Liver (tissue), 3 donors: ENCODE results near the gene CARD19.

Experiments
- EGR1 ChIP-seq, 2 donors: IDR thresholded peaks; 2 replicates each; pipeline ENCODE4 v1.6.1; 2016 to 2018; ENCODE audit warnings: antibody characterized with exemption in 2 of 2, low read depth in 2 of 2
- FOXA1 ChIP-seq: IDR thresholded peaks from 2 replicates; pipeline ENCODE4 v1.6.1; 2016; ENCODE audit warnings: antibody characterized with exemption
- GABPA ChIP-seq, 2 donors: IDR thresholded peaks in 1 of 2; conservative IDR thresholded peaks in 1 of 2; 2 replicates each; pipeline ENCODE4 v1.6.1; 2016; ENCODE audit warnings: antibody characterized with exemption in 2 of 2, mild to moderate bottlenecking in 1 of 2, moderate library complexity in 1 of 2
- RAD21 ChIP-seq, 2 donors: IDR thresholded peaks; 2 replicates each; pipeline ENCODE4 v1.6.1; 2016; ENCODE audit warnings: antibody characterized with exemption in 2 of 2, mild to moderate bottlenecking in 2 of 2
- RXRA ChIP-seq, 2 donors: IDR thresholded peaks; 2 replicates each; pipeline ENCODE4 v1.6.1; 2017 to 2018; ENCODE audit warnings: antibody characterized with exemption in 2 of 2, mild to moderate bottlenecking in 1 of 2
- SP1 ChIP-seq: IDR thresholded peaks from 2 replicates; pipeline ENCODE4 v1.6.1; 2018; ENCODE audit warnings: antibody characterized with exemption, mild to moderate bottlenecking
- TAF1 ChIP-seq: conservative IDR thresholded peaks from 2 replicates; pipeline ENCODE4 v1.6.1; 2016; ENCODE audit warnings: antibody characterized with exemption, mild to moderate bottlenecking
- TF ChIP-seq, protein P1 (sequence below): fragments of 150-350 bp; IDR thresholded peaks from 2 replicates; pipeline ENCODE4 v1.5.1; 2017; ENCODE audit warnings: improper control_type of control experiment, low read depth, low read length; ENCODE audit not compliant: missing input control
- TF ChIP-seq, protein P2 (sequence below): IDR thresholded peaks from 2 replicates; pipeline ENCODE4 v1.6.1; 2016; ENCODE audit warnings: antibody characterized with exemption
- TF ChIP-seq, protein P3 (sequence below): IDR thresholded peaks from 2 replicates; pipeline ENCODE4 v1.6.1; 2016; ENCODE audit warnings: antibody characterized with exemption
- donor health status: healthy.
- donor health status: healthy.

DNA sequence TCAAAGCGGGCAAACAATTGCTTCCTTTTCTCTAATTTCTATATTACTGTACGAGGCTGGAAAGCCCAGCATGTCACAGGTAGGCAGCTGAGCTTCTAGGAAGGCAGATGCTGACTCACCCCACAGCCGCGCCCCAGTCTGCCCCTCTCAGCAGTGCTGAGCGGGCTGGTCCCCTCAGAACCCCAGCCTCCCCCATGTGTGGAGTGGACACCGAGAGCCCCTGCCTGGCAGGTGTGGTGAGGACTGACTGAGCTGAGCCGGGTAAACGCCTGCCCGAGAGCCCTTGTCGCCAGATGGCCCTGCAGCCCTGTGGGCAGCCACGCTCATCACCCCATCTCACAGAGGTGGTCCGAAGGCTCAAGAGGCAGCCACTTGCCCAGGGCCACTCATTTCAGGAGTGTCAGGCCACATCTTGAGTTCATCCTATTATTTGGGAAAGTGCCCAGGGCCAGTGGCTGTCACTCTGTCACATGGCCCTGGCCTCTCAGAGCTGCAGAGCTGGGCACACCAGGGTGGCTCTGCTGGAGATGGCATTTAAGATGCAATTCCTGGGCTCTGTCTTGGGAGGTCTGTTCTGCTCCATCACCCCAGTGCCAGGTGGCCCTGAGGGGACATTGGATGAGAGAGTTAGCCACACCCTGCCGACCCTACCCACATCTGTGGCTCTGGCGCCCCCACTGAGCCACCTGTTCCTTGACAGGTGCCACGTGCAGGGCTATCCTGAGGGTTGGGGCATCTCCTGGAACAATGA is 12.4 kb downstream of the CARD19 start:
- TF ChIP-seq, protein P1, sequence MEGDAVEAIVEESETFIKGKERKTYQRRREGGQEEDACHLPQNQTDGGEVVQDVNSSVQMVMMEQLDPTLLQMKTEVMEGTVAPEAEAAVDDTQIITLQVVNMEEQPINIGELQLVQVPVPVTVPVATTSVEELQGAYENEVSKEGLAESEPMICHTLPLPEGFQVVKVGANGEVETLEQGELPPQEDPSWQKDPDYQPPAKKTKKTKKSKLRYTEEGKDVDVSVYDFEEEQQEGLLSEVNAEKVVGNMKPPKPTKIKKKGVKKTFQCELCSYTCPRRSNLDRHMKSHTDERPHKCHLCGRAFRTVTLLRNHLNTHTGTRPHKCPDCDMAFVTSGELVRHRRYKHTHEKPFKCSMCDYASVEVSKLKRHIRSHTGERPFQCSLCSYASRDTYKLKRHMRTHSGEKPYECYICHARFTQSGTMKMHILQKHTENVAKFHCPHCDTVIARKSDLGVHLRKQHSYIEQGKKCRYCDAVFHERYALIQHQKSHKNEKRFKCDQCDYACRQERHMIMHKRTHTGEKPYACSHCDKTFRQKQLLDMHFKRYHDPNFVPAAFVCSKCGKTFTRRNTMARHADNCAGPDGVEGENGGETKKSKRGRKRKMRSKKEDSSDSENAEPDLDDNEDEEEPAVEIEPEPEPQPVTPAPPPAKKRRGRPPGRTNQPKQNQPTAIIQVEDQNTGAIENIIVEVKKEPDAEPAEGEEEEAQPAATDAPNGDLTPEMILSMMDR = no peak
- TF ChIP-seq, protein P2, sequence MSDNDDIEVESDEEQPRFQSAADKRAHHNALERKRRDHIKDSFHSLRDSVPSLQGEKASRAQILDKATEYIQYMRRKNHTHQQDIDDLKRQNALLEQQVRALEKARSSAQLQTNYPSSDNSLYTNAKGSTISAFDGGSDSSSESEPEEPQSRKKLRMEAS = no peak
- TF ChIP-seq EGR1 (IDR thresholded peaks at IDR 0.05; ENCODE audit: low read depth in 2 of 2) = no peak
- TF ChIP-seq SP1 = no peak
- no peak for TF ChIP-seq GABPA (IDR thresholded peaks at IDR 0.05 in 1 of 2, conservative IDR thresholded peaks at IDR 0.05 in 1 of 2)
- no peak for TF ChIP-seq FOXA1
- no peak for TF ChIP-seq TAF1
- TF ChIP-seq RAD21 (IDR thresholded peaks at IDR 0.05) = no peak
- TF ChIP-seq RXRA (IDR thresholded peaks at IDR 0.05) = no peak
- TF ChIP-seq, protein P3, sequence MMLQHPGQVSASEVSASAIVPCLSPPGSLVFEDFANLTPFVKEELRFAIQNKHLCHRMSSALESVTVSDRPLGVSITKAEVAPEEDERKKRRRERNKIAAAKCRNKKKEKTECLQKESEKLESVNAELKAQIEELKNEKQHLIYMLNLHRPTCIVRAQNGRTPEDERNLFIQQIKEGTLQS = no peak
